Duodenal mucosa (tissue), 2 donors: Measurements from ENCODE around the gene KDM2B.

ENCODE experiments used
- H3K27ac ChIP-seq: one replicate; pipeline ENCODE4 v1.7.0; 2013; ENCODE audit warnings: low read depth, low read length
- H3K27me3 ChIP-seq, 2 donors: one replicate each; pipeline ENCODE4 v1.7.0; 2013; ENCODE audit warnings: low read length in 2 of 2, control low read depth in 1 of 2; ENCODE audit not compliant: insufficient read depth in 2 of 2, control insufficient read depth in 1 of 2
- H3K36me3 ChIP-seq, 2 donors: one replicate each; pipeline ENCODE4 v1.7.0; 2013; ENCODE audit warnings: low read length in 2 of 2, control low read depth in 1 of 2; ENCODE audit not compliant: insufficient read depth in 2 of 2, control insufficient read depth in 1 of 2
- H3K4me1 ChIP-seq, 2 donors: one replicate each; pipeline ENCODE4 v1.7.0; 2013; ENCODE audit warnings: low read length in 2 of 2, control low read depth in 1 of 2; ENCODE audit not compliant: insufficient read depth in 2 of 2, control insufficient read depth in 1 of 2
- H3K4me3 ChIP-seq, 2 donors: one replicate each; pipeline ENCODE4 v1.7.0; 2013; ENCODE audit warnings: low read length in 2 of 2, low read depth in 1 of 2
- H3K9ac ChIP-seq, 2 donors: one replicate each; pipeline ENCODE4 v1.7.0; 2013; ENCODE audit warnings: low read length in 2 of 2, low read depth in 1 of 2
- H3K9me3 ChIP-seq, 2 donors: one replicate each; pipeline ENCODE4 v1.7.0; 2013; ENCODE audit warnings: low read length in 2 of 2, control low read depth in 1 of 2; ENCODE audit not compliant: control insufficient read depth in 1 of 2

KDM2B gene

GRCh38 chr12:121507245-121507644 is 73.6 kb downstream of the KDM2B start:
- H3K27me3 ChIP-seq, result no peaks in the 10 kb centered on the region
- no peaks in the 10 kb centered on the region for H3K9me3 ChIP-seq
- H3K9ac ChIP-seq, result no peak overlapping the region
- H3K4me1 ChIP-seq, result no peaks in the 10 kb centered on the region
- peaks cover 5 to 39% of the 10 kb centered on the region in 2 donors for H3K36me3 ChIP-seq
- H3K27ac ChIP-seq, result no peak overlapping the region
- no peak overlapping the region for H3K4me3 ChIP-seq

DNA sequence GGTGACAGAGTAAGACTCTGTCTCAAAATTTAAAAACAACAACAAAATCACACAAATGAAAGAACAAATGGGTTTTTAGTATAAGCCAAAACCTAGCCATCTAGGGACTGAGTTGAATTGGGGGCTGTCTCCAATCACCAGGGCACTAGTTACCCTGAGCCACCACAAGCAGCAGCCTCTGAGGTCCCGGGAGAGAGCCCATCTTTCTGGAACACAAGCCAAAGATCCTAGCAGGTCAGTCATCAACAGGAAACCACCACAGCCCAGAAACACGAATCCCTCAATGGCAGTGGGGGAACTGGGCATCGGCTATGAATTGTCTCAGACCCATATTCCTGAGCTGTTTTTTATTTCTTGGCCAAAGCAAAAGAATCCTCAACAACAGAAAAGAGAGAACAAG is 75.3 kb downstream of the KDM2B start:
- Histone ChIP-seq H3K4me3 (no peak overlapping the region), H3K27ac (no peak overlapping the region), H3K9ac (no peak overlapping the region), H3K9me3 (no peaks in the 10 kb centered on the region), H3K36me3 (peaks cover 5 to 35% of the 10 kb centered on the region in 2 donors), H3K27me3 (no peaks in the 10 kb centered on the region), H3K4me1 (no peaks in the 10 kb centered on the region)

- no peaks in the 10 kb centered on the region for H3K27me3 ChIP-seq
- peaks cover 5 to 30% of the 10 kb centered on the region in 2 donors for H3K36me3 ChIP-seq
- H3K27ac ChIP-seq, result no peak overlapping the region
- H3K9ac ChIP-seq, result no peak overlapping the region
- peaks cover 0 to 4% of the 10 kb centered on the region in 2 donors for H3K4me1 ChIP-seq
- no peak overlapping the region for H3K4me3 ChIP-seq
- no peaks in the 10 kb centered on the region for H3K9me3 ChIP-seq
Measured at GRCh38 chr12:121504505-121504904, 76.3 kb downstream of the KDM2B start.

DNA sequence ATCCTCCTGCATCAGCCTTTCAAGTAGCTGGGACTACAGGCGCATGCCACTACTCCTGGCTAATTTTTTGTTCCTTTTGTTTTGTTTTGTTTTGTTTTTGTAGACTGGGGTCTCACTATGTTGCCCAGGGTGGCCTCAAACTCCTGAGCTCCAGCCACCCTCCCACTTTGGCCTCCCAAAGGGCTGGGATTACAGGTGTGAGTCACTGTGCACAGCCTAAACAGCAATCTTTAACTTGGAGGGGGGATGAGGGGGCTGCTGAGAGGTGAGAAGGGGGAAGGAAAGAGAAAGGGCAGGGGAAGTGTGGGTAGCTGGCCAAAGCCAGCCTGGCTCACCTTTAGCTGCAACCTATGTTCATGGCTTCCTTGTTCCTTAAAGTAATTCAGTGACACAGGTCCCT is 77.4 kb downstream of the KDM2B start:
- peaks cover 3 to 21% of the 10 kb centered on the region in 2 donors for H3K36me3 ChIP-seq
- peaks cover 0 to 4% of the 10 kb centered on the region in 2 donors for H3K4me1 ChIP-seq
- no peak overlapping the region for H3K27ac ChIP-seq
- H3K9ac ChIP-seq, result no peak overlapping the region
- H3K4me3 ChIP-seq, result no peak overlapping the region
- no peaks in the 10 kb centered on the region for H3K27me3 ChIP-seq
- H3K9me3 ChIP-seq, result no peaks in the 10 kb centered on the region

- Histone ChIP-seq H3K36me3 (peaks cover 3 to 20% of the 10 kb centered on the region in 2 donors), H3K9ac (no peak overlapping the region), H3K4me1 (peaks cover 0 to 4% of the 10 kb centered on the region in 2 donors), H3K27ac (no peak overlapping the region), H3K9me3 (no peaks in the 10 kb centered on the region), H3K4me3 (no peak overlapping the region), H3K27me3 (no peaks in the 10 kb centered on the region)
Measured at GRCh38 chr12:121501946-121502345, 78.9 kb downstream of the KDM2B start.

DNA sequence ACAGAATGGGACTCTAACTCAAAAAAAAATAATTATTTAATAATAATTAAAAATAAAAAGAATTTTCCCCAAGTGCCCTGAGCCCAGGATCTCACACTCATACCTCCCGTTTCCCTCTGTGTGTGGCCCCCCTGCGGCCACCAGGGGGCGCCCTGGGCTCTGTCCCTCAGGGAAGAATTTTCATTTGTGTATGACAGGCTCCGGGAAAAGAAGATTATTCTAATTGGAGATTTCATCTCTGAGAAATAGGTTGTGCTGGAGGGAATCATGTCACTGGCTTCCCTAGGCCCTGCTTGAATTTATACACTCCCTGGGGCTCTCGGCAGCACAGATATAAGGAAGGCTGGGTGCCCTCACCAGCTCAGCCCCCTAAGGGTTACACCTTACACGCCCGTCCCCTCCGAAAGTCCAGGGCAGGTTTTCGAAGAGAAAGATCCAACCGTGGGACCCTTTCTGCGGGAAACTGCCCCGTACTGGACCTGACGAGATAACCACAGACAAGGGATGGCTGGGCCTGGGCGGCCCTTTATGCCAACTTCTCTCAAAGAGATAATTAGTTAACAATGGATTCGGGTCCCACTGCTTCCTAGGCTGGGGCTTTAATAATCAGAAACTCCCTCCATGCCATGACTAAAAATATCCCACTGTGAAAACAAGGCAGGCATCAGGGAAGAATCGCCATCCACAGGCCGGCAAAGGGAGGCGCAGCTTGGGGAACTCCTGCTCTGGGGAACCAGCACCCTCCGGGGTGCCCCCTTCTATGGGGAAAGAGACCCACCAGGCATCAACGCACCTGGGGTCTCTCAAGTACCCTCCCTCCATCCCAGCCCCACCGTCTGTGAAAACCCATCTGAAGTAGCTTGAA is 80.7 kb downstream of the KDM2B start:
- Histone ChIP-seq H3K9ac (no peak overlapping the region), H3K4me1 (peaks cover 0 to 4% of the 10 kb centered on the region in 2 donors), H3K4me3 (no peak overlapping the region)

DNA sequence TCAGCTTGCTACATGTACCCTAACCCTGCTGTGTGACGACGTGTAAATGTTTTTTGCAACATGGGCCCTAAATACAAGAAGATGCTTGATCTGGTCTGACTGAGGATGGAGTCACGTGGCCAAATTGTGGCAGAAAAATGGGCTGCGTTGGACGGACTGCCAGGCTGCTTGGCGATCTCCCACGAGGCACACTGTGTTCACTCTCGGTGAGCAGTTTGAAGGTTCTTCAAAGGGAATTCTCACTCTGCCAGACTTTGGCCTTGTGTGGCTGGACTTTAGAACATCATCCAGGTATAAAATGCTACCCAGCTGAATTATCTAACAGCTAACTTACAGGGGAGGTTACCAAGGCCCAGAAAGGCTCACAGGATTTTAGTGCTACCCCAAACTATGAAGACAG is 85.1 kb downstream of the KDM2B start:
- Histone ChIP-seq H3K9ac (no peak overlapping the region), H3K27ac (no peak overlapping the region)

More for the DNA sequence above, 80.7 kb downstream of the KDM2B start:
- H3K9me3 ChIP-seq, result no peaks in the 10 kb centered on the region
- no peak overlapping the region for H3K27ac ChIP-seq
- peaks cover 3 to 14% of the 10 kb centered on the region in 2 donors for H3K36me3 ChIP-seq
- no peaks in the 10 kb centered on the region for H3K27me3 ChIP-seq

GRCh38 chr12:121494093-121494787 is 86.6 kb downstream of the KDM2B start:
- H3K4me3 ChIP-seq, result no peak overlapping the region
- H3K9me3 ChIP-seq, result no peaks in the 10 kb centered on the region
- H3K4me1 ChIP-seq, result peaks cover 0 to 3% of the 10 kb centered on the region in 2 donors
- H3K9ac ChIP-seq, result no peak overlapping the region
- H3K36me3 ChIP-seq, result peaks cover 0 to 10% of the 10 kb centered on the region in 2 donors
- no peaks in the 10 kb centered on the region for H3K27me3 ChIP-seq
- H3K27ac ChIP-seq, result no peak overlapping the region

More for the DNA sequence above, 85.1 kb downstream of the KDM2B start:
- peaks cover 0 to 7% of the 10 kb centered on the region in 2 donors for H3K4me1 ChIP-seq
- H3K4me3 ChIP-seq, result no peak overlapping the region
- H3K27me3 ChIP-seq, result no peaks in the 10 kb centered on the region
- no peaks in the 10 kb centered on the region for H3K9me3 ChIP-seq
- peaks cover 0 to 4% of the 10 kb centered on the region in 2 donors for H3K36me3 ChIP-seq

- peaks cover 0 to 3% of the 10 kb centered on the region in 2 donors for H3K4me1 ChIP-seq
- H3K9ac ChIP-seq, result no peak overlapping the region
- H3K36me3 ChIP-seq, result peaks cover 0 to 10% of the 10 kb centered on the region in 2 donors
- no peak overlapping the region for H3K27ac ChIP-seq
- H3K27me3 ChIP-seq, result no peaks in the 10 kb centered on the region
- H3K4me3 ChIP-seq, result no peak overlapping the region
- no peaks in the 10 kb centered on the region for H3K9me3 ChIP-seq
Measured at GRCh38 chr12:121490401-121491281, 90.2 kb downstream of the KDM2B start.
